IMR-90 (cell line): ENCODE results near the gene ORC1. TPM values are rescaled to one million over a fixed set of nuclear protein-coding genes. Genes with fewer than 3 reads are reported as not detected.

Experiments
- ATAC-seq: fragments of 200-7000 bp; cut with Tn5 transposase; 2 replicates; pipeline ENCODE4 v1.9.1; 2020; ENCODE audit warnings: low read depth, mild to moderate bottlenecking, moderate library complexity
- BruUV-seq: library from RNA; stranded (reverse); fragments of 400-500 nt; replicated peaks from 2 replicates; lab custom pipeline; 2021; lab: Mats Ljungman, UMichigan
- CTCF ChIA-PET: fragments of 300-600 bp; formaldehyde crosslinking; extraction: SDS; loops from one replicate; lab custom pipeline; 2021; ENCODE audit warnings: antibody characterized with exemption; lab: Yijun Ruan, JAX
- POLR2A ChIA-PET: fragments of 300-600 bp; sonication (Branson Sonifier 250); formaldehyde crosslinking; loops from one replicate; lab custom pipeline; 2022; ENCODE audit warnings: antibody characterized with exemption; ENCODE audit not compliant: unreplicated experiment; lab: Charles Lee
- DNase-seq: peaks from one replicate; pipeline ENCODE4 v3.0.0; 2013
- H2AFZ ChIP-seq: replicated peaks from 2 replicates; pipeline ENCODE3; 2013; ENCODE audit warnings: low read length, mild to moderate bottlenecking; ENCODE audit not compliant: poor library complexity
- H2AK5ac ChIP-seq: 2 replicates; pipeline ENCODE4 v1.6.1; 2013; ENCODE audit warnings: low read depth, low read length, inconsistent platforms
- H2AK9ac ChIP-seq: replicated peaks from 2 replicates; pipeline ENCODE3; 2013; ENCODE audit warnings: mild to moderate bottlenecking, low read depth, low read length, moderate library complexity; ENCODE audit not compliant: poor library complexity
- H2BK120ac ChIP-seq: 2 replicates; pipeline ENCODE4 v1.6.1; 2013; ENCODE audit warnings: low read depth, low read length, inconsistent platforms
- H2BK15ac ChIP-seq: 3 replicates; pipeline ENCODE4 v1.6.1; 2013; ENCODE audit warnings: low read depth, low read length, inconsistent platforms
- H2BK20ac ChIP-seq: 2 replicates; pipeline ENCODE4 v1.6.1; 2013; ENCODE audit warnings: low read depth, mild to moderate bottlenecking, inconsistent platforms, low read length, moderate library complexity
- H2BK5ac ChIP-seq: 2 replicates; pipeline ENCODE4 v1.6.1; 2013; ENCODE audit warnings: mild to moderate bottlenecking, low read depth, low read length, inconsistent platforms; ENCODE audit not compliant: poor library complexity, severe bottlenecking
- H3K14ac ChIP-seq: replicated peaks from 2 replicates; pipeline ENCODE4 v1.6.1; 2013; ENCODE audit warnings: low read depth, low read length, inconsistent platforms
- H3K18ac ChIP-seq: 2 replicates; pipeline ENCODE4 v1.6.1; 2013; ENCODE audit warnings: low read depth, low read length, control low read depth
- H3K23ac ChIP-seq: 2 replicates; pipeline ENCODE4 v1.6.1; 2013; ENCODE audit warnings: low read depth, low read length, inconsistent platforms
- H3K27ac ChIP-seq: 2 replicates; pipeline ENCODE4 v1.5.1; 2013; ENCODE audit warnings: mild to moderate bottlenecking, control low read depth, low read length; ENCODE audit not compliant: insufficient read depth
- H3K27me3 ChIP-seq: 2 replicates; pipeline ENCODE4 v1.6.1; 2013; ENCODE audit warnings: low read length; ENCODE audit not compliant: control insufficient read depth, insufficient read depth
- H3K36me3 ChIP-seq: 2 replicates; pipeline ENCODE4 v1.6.1; 2013; ENCODE audit warnings: low read length, mixed read lengths; ENCODE audit not compliant: control insufficient read depth, insufficient read depth
- H3K4ac ChIP-seq: 2 replicates; pipeline ENCODE4 v1.6.1; 2013; ENCODE audit warnings: low read depth, low read length, inconsistent platforms
- H3K4me1 ChIP-seq: 2 replicates; pipeline ENCODE4 v1.6.1; 2013; ENCODE audit warnings: low read length, mixed read lengths; ENCODE audit not compliant: control insufficient read depth, insufficient read depth
- H3K4me2 ChIP-seq: 2 replicates; pipeline ENCODE4 v1.6.1; 2013; ENCODE audit warnings: low read depth, mild to moderate bottlenecking, control low read depth, low read length, moderate library complexity
- H3K4me3 ChIP-seq: 2 replicates; pipeline ENCODE4 v1.5.1; 2013; ENCODE audit warnings: low read depth, mild to moderate bottlenecking, control low read depth, low read length, moderate library complexity; ENCODE audit not compliant: insufficient read depth
- H3K56ac ChIP-seq: 2 replicates; pipeline ENCODE4 v1.6.1; 2013; ENCODE audit warnings: low read length, inconsistent platforms; ENCODE audit not compliant: insufficient read depth; ENCODE audit errors: extremely low read depth
- H3K79me1 ChIP-seq, 2 experiments: 2 replicates each; pipeline ENCODE4 v1.6.1; 2013; ENCODE audit warnings: low read length in 2 of 2, inconsistent platforms in 1 of 2, low read depth in 1 of 2
- H3K9ac ChIP-seq: 2 replicates; pipeline ENCODE4 v1.6.1; 2013; ENCODE audit warnings: low read depth, low read length, control low read depth
- H3K9me1 ChIP-seq: 2 replicates; pipeline ENCODE4 v1.6.1; 2013; ENCODE audit warnings: low read length, inconsistent platforms; ENCODE audit not compliant: insufficient read depth
- H3K9me3 ChIP-seq: 2 replicates; pipeline ENCODE4 v1.6.1; 2013; ENCODE audit warnings: low read length; ENCODE audit not compliant: control insufficient read depth, insufficient read depth
- H4K20me1 ChIP-seq: 2 replicates; pipeline ENCODE4 v1.6.1; 2013; ENCODE audit warnings: low read length, inconsistent platforms; ENCODE audit not compliant: insufficient read depth
- H4K5ac ChIP-seq: 2 replicates; pipeline ENCODE4 v1.6.1; 2013; ENCODE audit warnings: mild to moderate bottlenecking, low read depth, low read length, control low read depth
- H4K8ac ChIP-seq, 2 experiments: 2 replicates each; pipeline ENCODE4 v1.6.1; 2013; ENCODE audit warnings: low read depth in 2 of 2, low read length in 2 of 2, control low read depth in 1 of 2, inconsistent platforms in 1 of 2
- H4K91ac ChIP-seq: 2 replicates; pipeline ENCODE4 v1.6.1; 2013; ENCODE audit warnings: low read depth, low read length, inconsistent platforms; ENCODE audit not compliant: insufficient read depth
- BHLHE40 ChIP-seq: fragments of 150-350 bp; IDR thresholded peaks from 2 replicates; pipeline ENCODE4 v1.6.1; 2016; ENCODE audit warnings: mild to moderate bottlenecking, low read depth, low read length
- CEBPB ChIP-seq: IDR thresholded peaks from 2 replicates; pipeline ENCODE4 v1.6.1; 2012; ENCODE audit warnings: low read depth, low read length, improper control_type of control experiment
- CHD1 ChIP-seq: IDR thresholded peaks from 2 replicates; pipeline ENCODE4 v1.6.1; 2012; ENCODE audit warnings: low read depth, low read length, improper control_type of control experiment
- CTCF ChIP-seq: conservative IDR thresholded peaks from 2 replicates; pipeline ENCODE4 v1.5.1; 2012; ENCODE audit warnings: mild to moderate bottlenecking, low read depth, low read length, improper control_type of control experiment
- ELK1 ChIP-seq: fragments of 150-350 bp; IDR thresholded peaks from 2 replicates; pipeline ENCODE4 v1.6.1; 2016; ENCODE audit warnings: low read depth, mild to moderate bottlenecking, low read length, moderate library complexity, borderline replicate concordance
- MAFK ChIP-seq: IDR thresholded peaks from 2 replicates; pipeline ENCODE4 v1.6.1; 2012; ENCODE audit warnings: low read depth, low read length, improper control_type of control experiment
- MAZ ChIP-seq: IDR thresholded peaks from 2 replicates; pipeline ENCODE4 v1.6.1; 2012; ENCODE audit warnings: low read depth, mild to moderate bottlenecking, low read length, improper control_type of control experiment, moderate library complexity, borderline replicate concordance
- MXI1 ChIP-seq: IDR thresholded peaks from 2 replicates; pipeline ENCODE4 v1.6.1; 2012; ENCODE audit warnings: low read depth, mild to moderate bottlenecking, low read length, moderate library complexity, borderline replicate concordance
- NFE2L2 ChIP-seq: fragments of 150-350 bp; IDR thresholded peaks from 2 replicates; pipeline ENCODE4 v1.6.1; 2016; ENCODE audit warnings: low read depth, mild to moderate bottlenecking, low read length
- RAD21 ChIP-seq: IDR thresholded peaks from 2 replicates; pipeline ENCODE4 v1.6.1; 2012; ENCODE audit warnings: low read length, improper control_type of control experiment
- RCOR1 ChIP-seq: IDR thresholded peaks from 2 replicates; pipeline ENCODE4 v1.6.1; 2012; ENCODE audit warnings: mild to moderate bottlenecking, low read length, improper control_type of control experiment; ENCODE audit not compliant: insufficient replicate concordance
- RFX5 ChIP-seq: IDR thresholded peaks from 2 replicates; pipeline ENCODE4 v1.8.0; 2012; ENCODE audit warnings: low read depth, mild to moderate bottlenecking, low read length, moderate library complexity
- SMC3 ChIP-seq: fragments of 150-350 bp; IDR thresholded peaks from 2 replicates; pipeline ENCODE4 v1.6.1; 2016; ENCODE audit warnings: low read depth, mild to moderate bottlenecking, antibody characterized with exemption, low read length, moderate library complexity
- USF2 ChIP-seq: fragments of 150-350 bp; IDR thresholded peaks from 2 replicates; pipeline ENCODE4 v1.6.1; 2017; ENCODE audit warnings: mild to moderate bottlenecking, antibody characterized with exemption, low read length, low read depth
- WGBS, 2 experiments: methylation state at CpG; one replicate each; pipeline versions ENCODE4 v1.1.5 to v1.1.7; 2013; ENCODE audit warnings: missing lambda C conversion rate in 2 of 2; ENCODE audit not compliant: insufficient read length in 1 of 2; ENCODE audit errors: extremely low coverage in 2 of 2; 5-methylcytosine and 5-hydroxymethylcytosine counted together
- dilution Hi-C: fragments of 300-500 bp; cut with HindIII; formaldehyde crosslinking; loops from one replicate; pipeline ENCODE4 v1.14.3; 2018; ENCODE audit warnings: low sequenced_read_pairs; ENCODE audit not compliant: unreplicated experiment
- in situ Hi-C: fragments of 300-500 bp; cut with MboI; formaldehyde crosslinking; loops from 3 replicates; pipeline ENCODE4 v1.14.3; 2019; ENCODE audit warnings: low sequenced_read_pairs, inconsistent platforms, mixed read lengths
- intact Hi-C: fragments of 100-400 bp; cut with micrococcal nuclease; formaldehyde crosslinking; loops from 2 replicates; pipeline ENCODE4 v1.10.0; 2022
- polyA plus RNA-seq, 3 experiments: library from polyadenylated mRNA; depleted of rRNA; stranded (reverse); fragments of >200 nt; gene quantifications; 2 replicates each; pipeline ENCODE4 v1.2.3, GENCODE V29; 2012; ENCODE audit warnings: low replicate concordance in 1 of 3
- total RNA-seq: library from RNA; depleted of rRNA; stranded (reverse); fragments of >200 nt; gene quantifications from 2 replicates; pipeline ENCODE4 v1.2.3, GENCODE V29; 2012

The ORC1 gene
- total and polyA plus RNA-seq, 2 of the 4 experiments (the other 2 are of a cell fraction), result 6.3 to 10.6 TPM

- H3K23ac ChIP-seq, result no peak overlapping the region
- H3K27me3 ChIP-seq, result no peaks in the 10 kb centered on the region
- no peak overlapping the region for H2AFZ ChIP-seq
- no peaks in the 10 kb centered on the region for H3K4me1 ChIP-seq
- H3K79me1 ChIP-seq, result no peaks in the 10 kb centered on the region; a peak in 1 of 4 replicates
- no peak overlapping the region for H3K18ac ChIP-seq
- H3K9me3 ChIP-seq, result no peaks in the 10 kb centered on the region
- no peak overlapping the region for H3K9ac ChIP-seq
- DNase-seq (no peak), ATAC-seq (no peak)
- no peak overlapping the region for H3K14ac ChIP-seq
- no peak overlapping the region for H4K91ac ChIP-seq
- 80% methylated on average over 1 of the region's 7 CpGs; no CpG with 5 or more reads in 1 of the 2 experiments for WGBS, 2 experiments
- no peak overlapping the region for H2BK20ac ChIP-seq
- POLR2A ChIA-PET, result no interaction called here
- dilution Hi-C loops (no loop called here), in situ Hi-C loops (no loop called here), intact Hi-C loops (no loop called here)
- no peak overlapping the region for H4K8ac ChIP-seq
- CTCF ChIA-PET, result no interaction called here
- TF ChIP-seq MAZ, result no peak
- TF ChIP-seq NFE2L2, result no peak
- no peak for TF ChIP-seq ELK1
- TF ChIP-seq USF2, result no peak
- TF ChIP-seq CEBPB, result no peak
- TF ChIP-seq BHLHE40, result no peak
- no peak for TF ChIP-seq CTCF
- no peak for TF ChIP-seq MXI1
- TF ChIP-seq MAFK, result no peak
- no peak for TF ChIP-seq CHD1
- no peak for TF ChIP-seq RFX5
- no peak for TF ChIP-seq SMC3
- no peak for TF ChIP-seq RCOR1
- no peak for TF ChIP-seq RAD21
- no peak overlapping the region for H3K56ac ChIP-seq
- peaks cover 18% of the 10 kb centered on the region for H3K36me3 ChIP-seq
- no TSS peak for BruUV-seq
- no peak overlapping the region for H2AK9ac ChIP-seq
- no peak overlapping the region for H4K5ac ChIP-seq
- H4K20me1 ChIP-seq, result no peaks in the 10 kb centered on the region
- no peak overlapping the region for H2AK5ac ChIP-seq
- no peak overlapping the region for H2BK15ac ChIP-seq
- H3K27ac ChIP-seq, result no peak overlapping the region
- peaks cover 7% of the 10 kb centered on the region; the same call in 1 of the 2 replicates for H3K9me1 ChIP-seq
- H3K4me3 ChIP-seq, result no peak overlapping the region
- no peak overlapping the region for H2BK5ac ChIP-seq
- no peak overlapping the region for H2BK120ac ChIP-seq
- H3K4ac ChIP-seq, result no peak overlapping the region
- no peak overlapping the region for H3K4me2 ChIP-seq
Measured at GRCh38 chr1:52436817-52437216, 32.6 kb upstream of the ORC1 start.
